GM12873 (cell line): ENCODE results near the gene NUDT22.
A peak's percentile ranks its signal among the peaks of the same experiment; 100 is the strongest.

ENCODE experiments used
- CTCF ChIP-seq: IDR thresholded peaks from 2 replicates; pipeline ENCODE4 v1.5.1; 2012; ENCODE audit warnings: low read depth, mild to moderate bottlenecking, moderate library complexity, low read length, control low read depth; ENCODE audit not compliant: insufficient read depth; ENCODE audit errors: missing control alignments

Gene NUDT22

GRCh38 chr11:64225608-64226506, at the start of gene NUDT22, which contains the start of gene TRPT1:
NUDT22 (plus strand) TSS chr11:64226274; CDS start chr11:64226653, 379 bp downstream.
TRPT1 (minus strand) TSS chr11:64226186; CDS start chr11:64225860, 326 bp downstream.
- peak; percentile 51 for TF ChIP-seq CTCF

- no peak for TF ChIP-seq CTCF
These were observed 49.3 kb upstream of the NUDT22 start for GRCh38 chr11:64176751-64177150.

- no peak for TF ChIP-seq CTCF
These were observed 47.9 kb upstream of the NUDT22 start for GRCh38 chr11:64178203-64178602.

- no peak for TF ChIP-seq CTCF
These were observed 47.0 kb upstream of the NUDT22 start for GRCh38 chr11:64178951-64179639.

- TF ChIP-seq CTCF: no peak
These were observed 45.2 kb upstream of the NUDT22 start for GRCh38 chr11:64180891-64181290.

- TF ChIP-seq CTCF: no peak
These were observed 44.3 kb upstream of the NUDT22 start for GRCh38 chr11:64181506-64182411.
